DMS 273 (cell line): ENCODE results near the gene AOAH.
A peak's percentile ranks its signal among the peaks of the same experiment; 100 is the strongest.

ENCODE experiments used
- DNase-seq: peaks from one replicate; lab custom pipeline; 2025; ENCODE audit not compliant: unreplicated experiment; lab: John Stamatoyannopoulos, UW

AOAH gene

DNA sequence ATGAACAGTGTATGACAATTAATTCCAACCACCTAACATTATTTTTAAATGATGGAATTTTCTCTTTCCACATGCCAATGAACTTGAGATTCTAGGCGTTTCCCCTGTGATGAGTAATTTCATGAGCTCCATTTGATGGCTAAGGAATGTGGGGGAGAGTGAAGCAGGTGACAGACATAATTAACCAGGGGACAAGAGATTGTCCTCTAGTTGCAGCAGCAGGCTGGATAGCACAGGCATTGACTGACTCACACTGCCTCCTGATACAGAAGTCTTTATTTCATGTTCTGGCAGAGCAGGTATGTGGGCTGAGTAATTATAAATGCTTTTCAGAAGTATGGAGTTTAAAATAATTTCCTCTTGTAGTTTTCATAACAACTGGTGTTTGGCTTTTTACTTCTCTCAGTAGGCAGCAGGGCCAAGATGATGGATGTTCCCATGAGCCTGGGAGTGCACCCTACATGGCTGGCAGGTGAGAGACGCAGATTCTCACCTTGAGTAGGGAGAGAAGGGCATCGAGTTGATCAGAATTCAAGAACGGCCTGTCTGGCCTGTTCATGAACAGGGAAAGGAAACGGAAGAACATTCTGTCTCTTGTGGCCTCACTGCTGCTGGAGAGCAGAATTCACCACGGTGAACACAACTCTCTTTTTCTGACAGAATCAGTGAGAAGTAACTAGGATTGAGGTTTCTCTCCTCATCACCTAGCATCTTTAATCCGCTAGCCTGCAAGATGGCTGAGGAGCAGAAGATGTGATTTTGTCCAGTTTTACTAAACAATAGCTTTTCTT, 118.8 kb downstream of the AOAH start:
- no peak for DNase-seq

- no peak for DNase-seq
Measured at GRCh38 chr7:36604806-36605205, 119.5 kb downstream of the AOAH start.

- DNase-seq = no peak
Measured at GRCh38 chr7:36602934-36603887, 121.1 kb downstream of the AOAH start.

DNA sequence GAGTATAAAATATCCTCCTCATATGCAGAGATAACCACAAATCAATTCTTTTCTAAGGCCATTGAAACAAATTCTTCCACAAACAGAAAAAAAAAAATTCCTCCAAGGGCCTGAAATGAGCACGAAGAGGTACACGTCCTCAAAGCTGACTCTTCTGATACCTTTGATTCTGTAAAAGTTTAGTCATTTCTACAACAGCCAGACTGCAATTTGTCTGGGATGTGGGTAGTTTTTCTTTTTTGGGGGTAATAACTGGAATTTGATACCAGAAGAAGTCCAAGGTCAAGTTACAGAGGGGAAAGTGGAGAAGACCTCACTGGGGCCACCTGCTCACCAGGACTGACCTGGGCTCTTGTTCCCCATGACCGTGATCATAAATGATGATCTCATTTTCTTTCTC, 121.8 kb downstream of the AOAH start:
- no peak for DNase-seq

GRCh38 chr7:36601601-36602000, 122.7 kb downstream of the AOAH start:
- no peak for DNase-seq

DNA sequence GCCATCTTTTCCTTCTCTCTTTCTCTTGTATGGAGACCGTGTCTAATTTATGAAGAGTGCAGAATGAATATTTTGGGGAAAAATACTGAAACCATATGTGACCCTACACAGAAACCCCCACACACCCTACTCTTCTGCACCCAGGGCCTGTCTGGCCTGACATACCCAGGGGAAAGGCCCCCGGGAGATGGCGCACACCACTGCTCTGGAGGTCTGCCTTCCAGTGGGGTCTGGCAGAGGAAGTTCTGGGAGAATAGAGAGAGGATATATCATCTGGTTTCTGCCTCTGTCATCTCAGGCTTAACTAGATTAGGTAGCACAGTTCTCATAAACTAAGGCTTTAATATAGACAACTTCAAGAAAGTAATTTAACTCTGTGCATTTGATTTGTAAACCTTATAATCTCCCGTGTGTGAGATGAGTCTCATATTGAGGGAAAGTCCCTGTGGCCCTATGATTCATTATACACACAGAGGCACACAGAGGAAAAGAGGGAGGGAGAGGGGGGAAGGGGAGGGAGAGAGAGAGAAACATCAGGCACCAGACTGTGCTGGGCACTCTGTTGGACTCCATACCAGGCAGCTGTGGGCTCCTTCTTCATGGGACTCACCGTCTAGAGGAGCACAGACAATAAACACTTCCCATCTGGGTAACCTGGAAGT, 123.3 kb downstream of the AOAH start:
- peak; percentile 19 for DNase-seq

DNA sequence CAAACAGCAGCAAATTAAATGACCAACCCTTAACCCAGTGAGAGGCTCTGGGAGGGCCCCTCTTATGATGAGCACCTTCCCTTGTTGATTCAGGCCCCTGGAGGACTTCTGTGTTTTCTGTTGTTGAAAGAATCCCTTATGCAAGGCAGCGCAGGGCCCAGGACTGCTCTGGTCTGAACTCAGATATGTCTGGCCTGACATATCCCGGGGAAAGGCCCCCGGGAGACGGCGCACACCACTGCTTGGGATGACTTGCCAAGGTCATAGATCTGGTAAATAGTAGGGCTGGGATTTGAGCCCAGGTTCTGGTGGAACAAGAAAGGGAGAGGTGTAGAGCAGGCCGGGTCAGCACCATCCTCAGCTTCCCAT, 124.0 kb downstream of the AOAH start:
- no peak for DNase-seq

DNA sequence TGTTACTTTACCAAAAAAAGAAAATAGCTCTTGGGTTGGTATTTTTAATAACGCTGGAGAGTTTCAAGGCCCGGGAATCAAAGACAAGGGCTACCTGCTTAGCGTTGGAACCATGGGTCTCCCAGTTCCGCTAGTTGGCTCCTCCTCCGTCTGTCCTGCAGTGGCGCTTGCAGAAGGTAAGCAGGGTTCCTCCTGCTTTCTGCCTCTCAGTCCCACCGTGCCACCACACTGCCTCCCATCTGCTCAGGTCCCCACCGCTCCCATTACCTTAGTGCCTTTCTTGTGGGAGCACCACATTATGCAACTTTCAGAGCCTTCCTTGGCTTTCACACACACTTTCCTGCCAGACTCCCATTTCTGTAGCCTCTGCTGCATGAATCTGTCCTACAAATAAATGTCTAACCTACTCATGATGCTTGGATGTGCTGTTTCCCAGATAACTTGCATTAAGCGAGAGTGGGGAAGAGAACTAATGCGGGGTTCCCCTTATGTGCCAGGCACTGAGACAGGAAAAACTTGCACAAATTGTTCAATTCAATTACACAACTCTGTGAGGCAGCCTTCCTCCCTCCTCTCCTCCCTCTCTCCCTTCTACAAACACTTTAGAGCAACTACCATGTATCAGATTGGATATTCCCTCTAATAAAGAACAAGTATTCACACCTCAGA, 124.5 kb downstream of the AOAH start:
- no peak for DNase-seq

- no peak for DNase-seq
Measured at GRCh38 chr7:36598054-36598674, 126.1 kb downstream of the AOAH start.

DNA sequence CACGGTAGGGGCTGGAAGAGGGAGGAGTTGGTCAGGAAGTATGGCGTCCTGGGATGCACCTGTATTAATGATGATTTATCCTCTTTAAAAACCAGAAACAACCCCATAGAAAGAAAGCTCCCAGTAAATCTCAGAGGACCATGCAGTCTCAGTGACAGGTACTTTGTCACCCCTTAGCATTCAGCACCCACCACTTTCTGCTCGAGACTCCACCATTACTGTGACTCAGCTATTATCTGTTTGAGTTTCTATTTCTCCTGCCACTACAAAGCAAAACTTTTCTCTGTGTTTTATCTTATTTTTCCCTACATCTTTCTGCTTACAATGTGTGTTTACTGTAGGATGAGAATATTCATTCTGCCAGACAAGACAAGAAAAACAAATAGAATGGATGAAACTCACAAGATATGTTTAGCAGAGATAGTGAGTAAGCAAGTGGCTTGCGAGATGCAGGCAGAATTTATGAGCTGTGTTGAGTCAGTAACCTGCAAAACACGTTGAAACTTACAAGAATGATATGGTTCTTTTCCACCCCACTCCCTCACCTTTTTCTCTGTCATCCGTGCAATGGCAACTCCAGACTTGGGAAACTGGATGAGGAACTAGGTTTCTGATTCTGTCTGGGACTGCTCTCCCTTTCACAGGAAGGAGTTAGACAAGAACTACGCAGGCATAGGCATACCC, 127.1 kb downstream of the AOAH start:
- DNase-seq = no peak

- DNase-seq = no peak
Measured at GRCh38 chr7:36594445-36594844, 129.8 kb downstream of the AOAH start.

- no peak for DNase-seq
Measured at GRCh38 chr7:36591636-36592035, 132.7 kb downstream of the AOAH start.

DNA sequence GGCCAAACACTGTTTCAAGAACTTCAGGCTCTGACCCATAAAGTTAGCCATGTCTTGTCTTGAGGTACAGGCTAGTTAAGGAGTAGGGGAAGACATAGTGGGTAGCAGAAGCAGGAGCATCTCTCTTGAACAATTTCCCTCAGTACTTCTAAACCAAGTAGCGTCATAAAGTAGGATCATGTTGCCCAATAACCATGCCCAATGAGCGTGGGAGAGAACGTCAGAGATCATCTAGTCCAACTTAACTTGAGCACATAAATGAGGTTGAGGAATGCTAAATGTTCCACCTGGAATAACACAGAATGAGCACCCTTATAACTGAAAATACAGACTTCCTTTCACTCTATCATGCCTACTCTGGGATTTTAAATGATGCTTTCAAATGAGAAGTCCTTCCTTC, 134.9 kb downstream of the AOAH start:
- no peak for DNase-seq

GRCh38 chr7:36583318-36583717, 141.0 kb downstream of the AOAH start:
- no peak for DNase-seq

- DNase-seq = no peak
Measured at GRCh38 chr7:36575832-36576231, 148.5 kb downstream of the AOAH start.

DNA sequence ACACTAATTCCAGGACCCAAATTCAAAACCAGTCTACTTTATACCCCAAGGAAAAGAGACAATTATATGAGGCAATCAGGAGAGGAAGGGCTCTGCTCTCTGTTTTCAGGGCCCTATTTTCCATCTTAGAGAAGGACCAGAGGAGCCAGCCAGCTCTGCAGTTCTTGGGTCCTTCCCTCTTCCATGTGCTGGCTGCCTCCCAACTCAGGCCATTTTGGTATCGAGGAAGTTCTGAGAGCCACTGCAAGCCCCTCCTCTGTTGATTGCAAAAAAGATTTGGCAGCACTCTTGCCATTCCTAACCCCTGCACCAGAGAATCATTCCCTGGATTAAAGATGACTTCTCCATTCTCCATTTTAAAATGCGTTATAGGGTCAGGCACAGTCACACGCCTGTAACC, 151.2 kb downstream of the AOAH start:
- no peak for DNase-seq

DNA sequence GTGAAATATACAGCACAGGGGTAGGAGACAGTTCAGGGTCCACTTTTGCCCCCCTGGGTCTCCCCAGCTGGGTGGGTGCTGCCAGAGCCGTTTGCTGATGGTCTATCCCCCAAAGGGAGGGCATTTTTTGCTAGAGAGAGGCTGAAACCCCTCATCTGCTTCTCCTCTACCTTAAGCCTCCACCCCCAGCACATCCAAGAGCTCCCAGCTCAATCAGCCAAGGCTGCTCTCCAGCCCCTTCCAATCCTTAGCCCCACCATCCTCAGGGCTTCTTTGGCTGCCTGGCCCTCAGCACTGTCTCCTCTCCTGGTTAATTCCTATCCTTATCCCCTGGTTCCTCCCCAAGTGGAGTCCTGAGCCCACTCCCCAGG, 153.1 kb downstream of the AOAH start:
- no peak for DNase-seq

DNA sequence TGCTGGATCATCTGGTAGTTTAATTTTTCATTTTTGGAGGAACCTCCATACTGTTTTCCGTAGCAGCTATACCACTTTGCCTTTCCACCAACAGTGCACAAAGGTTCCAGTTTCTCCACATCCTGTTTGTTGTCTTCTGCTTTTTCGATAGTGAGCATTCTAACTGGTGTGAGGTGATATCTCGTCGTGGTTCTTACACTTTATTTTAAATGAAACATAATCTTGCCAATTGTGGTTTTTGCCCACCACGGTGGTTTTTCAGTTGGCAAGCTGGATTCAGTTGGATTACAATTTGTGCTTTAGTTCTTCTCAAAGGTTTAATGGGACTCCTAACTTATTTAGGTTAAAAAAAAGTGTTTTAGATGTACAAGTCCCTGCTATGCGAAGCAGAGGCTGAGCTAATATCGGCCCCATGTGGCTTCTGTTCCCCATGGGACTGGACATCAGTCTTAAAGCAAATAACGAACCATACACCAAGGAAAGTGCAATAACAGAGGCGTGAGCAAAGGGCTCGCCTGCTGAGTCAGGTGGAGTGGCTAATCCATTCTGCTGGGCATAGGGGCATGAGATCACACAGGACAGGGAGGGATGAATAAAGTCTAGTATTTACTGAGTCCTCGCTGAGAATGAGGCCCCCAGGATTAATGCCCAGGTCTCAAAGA, 153.6 kb downstream of the AOAH start:
- DNase-seq = no peak

- no peak for DNase-seq
Measured at GRCh38 chr7:36568452-36568849, 155.8 kb downstream of the AOAH start.
